Calu3 (cell line): ENCODE data around the gene PSMB2. TPM values are rescaled to one million over a fixed set of nuclear protein-coding genes. Genes with fewer than 3 reads are reported as not detected.

Source experiments
- BruUV-seq: library from RNA; stranded (reverse); fragments of 400-500 nt; replicated peaks from 2 replicates; lab custom pipeline; 2021; lab: Mats Ljungman, UMichigan
- CTCF ChIA-PET: fragments of 300-600 bp; sonication (Branson Sonifier 250); formaldehyde crosslinking; loops from one replicate; lab custom pipeline; 2022; ENCODE audit warnings: antibody characterized with exemption; lab: Charles Lee
- DNase-seq: peaks from one replicate; pipeline ENCODE4 v3.0.0; 2022
- H3K27ac Mint-ChIP-seq: one replicate; pipeline ENCODE4 v1.8.0; 2022; ENCODE audit warnings: mixed read lengths; ENCODE audit not compliant: unreplicated experiment
- H3K27me3 Mint-ChIP-seq: one replicate; pipeline ENCODE4 v1.8.0; 2022; ENCODE audit warnings: mixed read lengths; ENCODE audit not compliant: unreplicated experiment
- H3K36me3 Mint-ChIP-seq: one replicate; pipeline ENCODE4 v1.8.0; 2022; ENCODE audit warnings: mild to moderate bottlenecking, moderate library complexity, mixed read lengths; ENCODE audit not compliant: insufficient read depth, unreplicated experiment
- H3K4me1 Mint-ChIP-seq: one replicate; pipeline ENCODE4 v1.8.0; 2022; ENCODE audit warnings: mild to moderate bottlenecking, low read depth, mixed read lengths; ENCODE audit not compliant: unreplicated experiment
- H3K4me3 Mint-ChIP-seq: one replicate; pipeline ENCODE4 v1.8.0; 2022; ENCODE audit warnings: mild to moderate bottlenecking, low read depth, moderate library complexity, mixed read lengths; ENCODE audit not compliant: unreplicated experiment
- H3K9me3 Mint-ChIP-seq: one replicate; pipeline ENCODE4 v1.8.0; 2022; ENCODE audit warnings: low read depth, mixed read lengths; ENCODE audit not compliant: unreplicated experiment
- intact Hi-C: fragments of 100-400 bp; cut with micrococcal nuclease; formaldehyde crosslinking; loops from one replicate; pipeline ENCODE4 v1.10.0; 2022; ENCODE audit not compliant: unreplicated experiment
- total RNA-seq: library from RNA; stranded (reverse); gene quantifications from 2 replicates; pipeline ENCODE4 v1.2.3, GENCODE V29; 2022
- TF ChIP-seq, protein P1 (sequence below): fragments of 200-600 bp; IDR thresholded peaks from one replicate; pipeline ENCODE4 v1.8.0; 2022; ENCODE audit warnings: antibody characterized with exemption; ENCODE audit not compliant: unreplicated experiment

The PSMB2 gene
- total RNA-seq, 1 experiment from 2014 or later = 109 TPM

DNA sequence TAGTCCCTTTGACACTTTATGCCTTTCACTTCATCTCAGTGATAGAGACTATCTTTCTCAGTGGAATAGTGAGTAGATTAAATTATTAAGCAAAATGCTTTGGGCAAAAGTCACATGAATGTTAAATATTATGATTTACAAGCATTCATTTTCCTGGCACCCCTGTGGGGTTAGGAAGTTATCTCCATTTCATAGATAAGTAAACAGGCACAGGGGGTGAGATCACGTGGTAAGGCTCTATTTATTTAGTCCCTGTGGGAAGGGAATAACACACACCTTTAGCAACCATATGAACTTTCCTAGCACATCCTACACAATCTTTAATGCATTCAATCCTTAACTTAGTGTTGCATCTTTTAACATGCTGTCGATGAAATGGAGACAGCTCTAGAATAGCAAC lies 12.3 kb downstream of the PSMB2 start:
- DNase-seq = no peak
- CTCF ChIA-PET = interaction anchor here (1.0 kb wide), 1 partner anchor 21 kb away, joined by 3 read pairs; no protein-coding TSS in a partner anchor
- TF ChIP-seq, protein P1, sequence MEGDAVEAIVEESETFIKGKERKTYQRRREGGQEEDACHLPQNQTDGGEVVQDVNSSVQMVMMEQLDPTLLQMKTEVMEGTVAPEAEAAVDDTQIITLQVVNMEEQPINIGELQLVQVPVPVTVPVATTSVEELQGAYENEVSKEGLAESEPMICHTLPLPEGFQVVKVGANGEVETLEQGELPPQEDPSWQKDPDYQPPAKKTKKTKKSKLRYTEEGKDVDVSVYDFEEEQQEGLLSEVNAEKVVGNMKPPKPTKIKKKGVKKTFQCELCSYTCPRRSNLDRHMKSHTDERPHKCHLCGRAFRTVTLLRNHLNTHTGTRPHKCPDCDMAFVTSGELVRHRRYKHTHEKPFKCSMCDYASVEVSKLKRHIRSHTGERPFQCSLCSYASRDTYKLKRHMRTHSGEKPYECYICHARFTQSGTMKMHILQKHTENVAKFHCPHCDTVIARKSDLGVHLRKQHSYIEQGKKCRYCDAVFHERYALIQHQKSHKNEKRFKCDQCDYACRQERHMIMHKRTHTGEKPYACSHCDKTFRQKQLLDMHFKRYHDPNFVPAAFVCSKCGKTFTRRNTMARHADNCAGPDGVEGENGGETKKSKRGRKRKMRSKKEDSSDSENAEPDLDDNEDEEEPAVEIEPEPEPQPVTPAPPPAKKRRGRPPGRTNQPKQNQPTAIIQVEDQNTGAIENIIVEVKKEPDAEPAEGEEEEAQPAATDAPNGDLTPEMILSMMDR = no peak
- Mint-ChIP-seq H3K27ac (no peak overlapping the region), H3K4me3 (no peak overlapping the region), H3K27me3 (no peaks in the 10 kb centered on the region), H3K36me3 (peaks cover 41% of the 10 kb centered on the region), H3K4me1 (peaks cover 8% of the 10 kb centered on the region), H3K9me3 (no peaks in the 10 kb centered on the region)
- intact Hi-C loops = no loop called here
- no TSS peak for BruUV-seq

DNA sequence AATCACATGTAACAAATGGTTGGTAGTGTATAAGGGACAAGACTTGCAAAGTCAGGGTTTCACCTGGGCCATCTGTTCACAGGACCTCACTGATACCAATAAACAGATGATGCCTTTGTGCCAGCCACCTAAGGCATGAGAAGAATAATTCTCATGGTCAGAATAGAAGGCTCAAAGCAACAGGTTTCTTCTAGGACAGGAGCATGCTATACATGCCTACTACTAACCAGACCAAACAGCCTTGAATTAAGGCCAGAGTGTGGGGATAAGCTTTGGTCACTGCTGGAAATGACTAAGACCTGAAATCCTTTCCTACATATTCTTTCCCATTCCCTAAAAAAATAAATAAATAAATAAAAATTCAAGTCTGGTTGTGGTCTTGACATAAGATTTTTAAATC lies 17.5 kb downstream of the PSMB2 start:
- BruUV-seq = no TSS peak
- CTCF ChIA-PET = no interaction called here
- intact Hi-C loops = no loop called here
- TF ChIP-seq, protein P1 = no peak
- no peak overlapping the region for H3K27ac Mint-ChIP-seq
- H3K4me1 Mint-ChIP-seq = peaks cover under 1% of the 10 kb centered on the region
- H3K9me3 Mint-ChIP-seq = no peaks in the 10 kb centered on the region
- peaks cover 20% of the 10 kb centered on the region for H3K36me3 Mint-ChIP-seq
- DNase-seq = no peak
- H3K4me3 Mint-ChIP-seq = no peak overlapping the region
- H3K27me3 Mint-ChIP-seq = no peaks in the 10 kb centered on the region

DNA sequence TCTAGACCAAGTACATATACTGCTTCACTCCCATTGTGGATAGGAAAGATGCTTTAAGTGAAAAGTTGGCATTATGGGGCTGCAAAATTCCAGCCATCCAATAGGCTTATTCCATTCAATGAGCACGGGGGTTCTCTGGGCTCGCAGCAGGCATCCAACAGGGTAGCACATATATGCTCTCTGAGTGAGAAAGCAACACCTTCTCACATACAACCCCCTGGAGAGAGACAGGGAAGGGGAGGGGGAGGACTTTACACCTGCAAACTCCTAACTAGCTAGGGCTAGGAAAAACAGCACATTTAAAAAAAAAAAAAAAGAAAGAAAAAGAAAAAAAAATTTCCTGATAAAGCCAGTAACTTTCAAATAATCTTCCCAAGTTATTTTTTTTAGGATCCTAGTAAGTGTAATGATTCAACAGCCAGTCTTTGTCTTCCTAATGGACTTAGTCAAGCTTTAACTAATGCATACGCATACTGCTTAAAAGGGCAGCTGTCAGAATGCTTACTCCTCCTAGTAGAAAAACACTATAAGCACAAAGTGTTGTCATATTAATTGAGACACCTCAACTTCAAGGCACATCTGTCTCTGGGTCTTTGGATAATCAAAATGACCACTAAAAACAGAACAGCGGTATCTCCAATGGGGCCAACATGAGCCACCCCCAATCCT lies 18.7 kb downstream of the PSMB2 start:
- BruUV-seq = no TSS peak

DNA sequence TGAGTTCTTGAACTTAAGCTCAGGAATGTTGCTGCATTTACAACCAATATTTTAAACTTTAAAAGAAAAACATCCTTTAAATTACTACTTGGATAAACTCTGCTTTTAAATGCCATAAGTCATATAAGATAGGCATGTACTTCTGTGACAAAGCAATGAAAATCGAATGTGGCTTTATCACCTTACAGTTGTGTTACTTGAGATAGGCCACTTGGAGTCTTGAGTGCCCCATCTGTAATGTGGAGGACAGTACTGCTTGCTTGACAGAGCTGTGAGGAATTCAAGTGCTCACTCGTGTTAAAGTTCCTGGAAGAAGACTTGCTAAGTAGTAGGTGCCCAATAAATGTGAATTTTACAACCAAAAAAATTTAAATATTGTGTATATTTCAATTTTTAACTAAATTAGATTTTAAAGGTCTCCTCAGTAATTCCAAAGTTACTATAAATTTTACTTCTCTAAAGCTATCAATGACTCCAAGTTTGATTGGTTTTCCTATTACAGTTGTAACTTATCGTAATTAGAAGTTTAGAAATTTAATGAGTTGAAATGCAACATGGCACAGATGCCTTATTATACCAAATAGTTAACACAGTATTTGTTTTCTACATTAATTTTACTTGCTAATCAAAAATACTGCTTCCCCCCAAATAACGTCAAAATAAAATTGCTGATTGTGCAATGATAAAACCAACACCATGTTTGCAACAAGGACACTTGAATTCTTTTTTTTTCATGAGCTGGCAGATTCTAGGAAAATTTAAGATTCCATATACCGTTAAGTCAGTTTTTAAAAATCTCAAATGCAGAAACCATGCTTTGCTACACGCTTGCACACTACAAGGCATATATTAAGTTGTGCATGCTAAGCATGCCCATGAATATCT lies 21.8 kb downstream of the PSMB2 start:
- CTCF ChIA-PET = no interaction called here
- TF ChIP-seq, protein P1 = no peak
- DNase-seq = no peak
- H3K27me3 Mint-ChIP-seq = no peaks in the 10 kb centered on the region
- no peak overlapping the region for H3K27ac Mint-ChIP-seq
- H3K4me1 Mint-ChIP-seq = peaks cover 6% of the 10 kb centered on the region
- no peaks in the 10 kb centered on the region for H3K9me3 Mint-ChIP-seq
- H3K36me3 Mint-ChIP-seq = peaks cover 13% of the 10 kb centered on the region
- no TSS peak for BruUV-seq
- no peak overlapping the region for H3K4me3 Mint-ChIP-seq
- intact Hi-C loops = no loop called here

More for the DNA sequence above, 18.7 kb downstream of the PSMB2 start:
- Mint-ChIP-seq H3K27me3 (no peaks in the 10 kb centered on the region), H3K4me3 (no peak overlapping the region), H3K4me1 (peaks cover 3% of the 10 kb centered on the region), H3K27ac (no peak overlapping the region), H3K9me3 (no peaks in the 10 kb centered on the region), H3K36me3 (peaks cover 18% of the 10 kb centered on the region)
- no peak for DNase-seq
- CTCF ChIA-PET = interaction anchor here (0.7 kb wide), 2 partner anchors 13 to 1228 kb away, joined by 3 to 4 read pairs; no protein-coding TSS in a partner anchor
- intact Hi-C loops = no loop called here
- TF ChIP-seq, protein P1 = no peak
